SK-N-SH treated with all-trans-retinoic acid at 6 μM for 48 hours (cell line): ENCODE results near the gene KRT17.

Source experiments
- ATAC-seq: fragments of 200-7000 bp; cut with Tn5 transposase; 3 replicates; pipeline ENCODE4 v1.9.1; 2020; ENCODE audit warnings: mild to moderate bottlenecking, moderate library complexity
- ARNTL ChIP-seq: fragments of 450-650 bp; formaldehyde crosslinking; IDR thresholded peaks from 2 replicates; pipeline ENCODE4 v1.5.0; 2020; ENCODE audit warnings: low read depth, mild to moderate bottlenecking, moderate library complexity, borderline replicate concordance
- BACH2 ChIP-seq: fragments of 250-450 bp; sonication (Bioruptor Pico); IDR thresholded peaks from 2 replicates; pipeline ENCODE4 v1.9.0; 2021; ENCODE audit warnings: mild to moderate bottlenecking, borderline replicate concordance
- CREB5 ChIP-seq: fragments of 250-450 bp; sonication (Bioruptor Pico); IDR thresholded peaks from 2 replicates; pipeline ENCODE4 v1.5.1; 2020; ENCODE audit warnings: low read depth, mild to moderate bottlenecking, moderate library complexity
- CSDC2 ChIP-seq: fragments of 250-450 bp; sonication (Bioruptor Pico); IDR thresholded peaks from 2 replicates; pipeline ENCODE4 v1.5.0; 2020; ENCODE audit warnings: mild to moderate bottlenecking, moderate library complexity
- CSRNP3 ChIP-seq: fragments of 250-450 bp; sonication (Bioruptor Pico); IDR thresholded peaks from 2 replicates; pipeline ENCODE4 v1.5.1; 2021; ENCODE audit warnings: mild to moderate bottlenecking, moderate library complexity
- ESRRG ChIP-seq: fragments of 250-450 bp; sonication (Bioruptor Pico); IDR thresholded peaks from 2 replicates; pipeline ENCODE4 v1.6.1; 2021; ENCODE audit warnings: mild to moderate bottlenecking
- GLIS3 ChIP-seq: fragments of 250-450 bp; sonication (Bioruptor Pico); IDR thresholded peaks from 2 replicates; pipeline ENCODE4 v1.5.0; 2020; ENCODE audit warnings: mild to moderate bottlenecking, moderate library complexity
- ISL1 ChIP-seq: fragments of 250-450 bp; sonication (Bioruptor Pico); IDR thresholded peaks from 2 replicates; pipeline ENCODE4 v2.1.2; 2022; ENCODE audit warnings: mild to moderate bottlenecking, moderate library complexity
- OSR1 ChIP-seq: fragments of 250-450 bp; sonication (Bioruptor Pico); IDR thresholded peaks from 2 replicates; pipeline ENCODE4 v1.8.0; 2022; ENCODE audit warnings: moderate library complexity, mild to moderate bottlenecking, inconsistent platforms
- PATZ1 ChIP-seq: fragments of 250-450 bp; sonication (Bioruptor Pico); IDR thresholded peaks from 2 replicates; pipeline ENCODE4 v1.8.0; 2020; ENCODE audit warnings: mild to moderate bottlenecking, moderate library complexity, borderline replicate concordance
- POU6F1 ChIP-seq: fragments of 250-450 bp; sonication (Bioruptor Pico); IDR thresholded peaks from 2 replicates; pipeline ENCODE4 v1.8.0; 2021; ENCODE audit warnings: low read depth, mild to moderate bottlenecking, moderate library complexity, borderline replicate concordance
- PPARA ChIP-seq: fragments of 250-450 bp; sonication (Bioruptor Pico); IDR thresholded peaks from 2 replicates; pipeline ENCODE4 v1.5.0; 2020; ENCODE audit warnings: mild to moderate bottlenecking, borderline replicate concordance
- RARB ChIP-seq: fragments of 250-450 bp; sonication (Bioruptor Pico); IDR thresholded peaks from 2 replicates; pipeline ENCODE4 v1.8.0; 2021; ENCODE audit warnings: mild to moderate bottlenecking, moderate library complexity
- SNAI2 ChIP-seq: fragments of 250-450 bp; sonication (Bioruptor Pico); IDR thresholded peaks from 2 replicates; pipeline ENCODE4 v1.5.0; 2020; ENCODE audit warnings: mild to moderate bottlenecking, moderate library complexity
- TCF4 ChIP-seq: fragments of 250-450 bp; sonication (Bioruptor Pico); IDR thresholded peaks from 2 replicates; pipeline ENCODE4 v1.8.0; 2021; ENCODE audit warnings: mild to moderate bottlenecking, moderate library complexity, borderline replicate concordance
- TSHZ2 ChIP-seq: fragments of 250-450 bp; sonication (Bioruptor Pico); IDR thresholded peaks from 2 replicates; pipeline ENCODE4 v1.5.0; 2020; ENCODE audit warnings: mild to moderate bottlenecking, moderate library complexity
- ZC3H10 ChIP-seq: fragments of 250-450 bp; sonication (Bioruptor Pico); IDR thresholded peaks from 2 replicates; pipeline ENCODE4 v1.5.1; 2021; ENCODE audit warnings: mild to moderate bottlenecking, moderate library complexity
- ZFP3 ChIP-seq: fragments of 250-450 bp; sonication (Bioruptor Pico); IDR thresholded peaks from 2 replicates; pipeline ENCODE4 v1.5.0; 2020; ENCODE audit warnings: mild to moderate bottlenecking, moderate library complexity
- ZFP30 ChIP-seq: fragments of 450-650 bp; formaldehyde crosslinking; IDR thresholded peaks from 2 replicates; pipeline ENCODE4 v1.5.0; 2022; ENCODE audit warnings: mild to moderate bottlenecking, moderate library complexity
- ZNF565 ChIP-seq: fragments of 450-650 bp; formaldehyde crosslinking; conservative IDR thresholded peaks from 2 replicates; pipeline ENCODE4 v1.5.0; 2020; ENCODE audit warnings: low read depth, mild to moderate bottlenecking, moderate library complexity
- ZNF70 ChIP-seq: fragments of 450-650 bp; formaldehyde crosslinking; IDR thresholded peaks from 2 replicates; pipeline ENCODE4 v1.5.0; 2020; ENCODE audit warnings: mild to moderate bottlenecking, moderate library complexity
- ZNF8 ChIP-seq: fragments of 450-650 bp; formaldehyde crosslinking; IDR thresholded peaks from 2 replicates; pipeline ENCODE4 v1.5.0; 2020; ENCODE audit warnings: mild to moderate bottlenecking, moderate library complexity

The KRT17 gene

GRCh38 chr17:41636652-41637051 is 12.3 kb upstream of the KRT17 start:
- TF ChIP-seq GLIS3, result no peak
- no peak for TF ChIP-seq ZNF70 (CRISPR knock-in tag)
- no peak for TF ChIP-seq ZFP30 (CRISPR knock-in tag)
- no peak for TF ChIP-seq ZC3H10 (CRISPR knock-in tag)
- TF ChIP-seq ZNF565 (CRISPR knock-in tag), result no peak
- TF ChIP-seq OSR1 (CRISPR knock-in tag), result no peak
- no peak for TF ChIP-seq RARB (CRISPR knock-in tag)
- no peak for TF ChIP-seq TCF4 (CRISPR knock-in tag)
- no peak for TF ChIP-seq CREB5 (CRISPR knock-in tag)
- TF ChIP-seq TSHZ2, result no peak
- TF ChIP-seq CSDC2 (CRISPR knock-in tag), result no peak
- no peak for TF ChIP-seq ESRRG (CRISPR knock-in tag)
- TF ChIP-seq ARNTL (CRISPR knock-in tag), result no peak
- no peak for TF ChIP-seq POU6F1 (CRISPR knock-in tag)
- no peak for TF ChIP-seq BACH2 (CRISPR knock-in tag)
- TF ChIP-seq ZFP3 (CRISPR knock-in tag), result no peak
- no peak for TF ChIP-seq SNAI2
- no peak for TF ChIP-seq ZNF8
- TF ChIP-seq PPARA (CRISPR knock-in tag), result no peak

GRCh38 chr17:41635121-41636097 is 11.0 kb upstream of the KRT17 start:
- peak; percentile 60 for ATAC-seq
- TF ChIP-seq TCF4 (CRISPR knock-in tag), result 0 out of 2 replicates have a peak, but pooled peaks have one; percentile 27
- no peak for TF ChIP-seq SNAI2
- no peak for TF ChIP-seq BACH2 (CRISPR knock-in tag)

More at GRCh38 chr17:41636652-41637051, 12.3 kb upstream of the KRT17 start:
- ATAC-seq, result no peak

- ATAC-seq, result peak; percentile 12; the same call in 2 of the 3 replicates
- TF ChIP-seq TSHZ2 (no peak), GLIS3 (no peak), ARNTL (CRISPR knock-in tag) (no peak), ISL1 (no peak), ZNF565 (CRISPR knock-in tag) (no peak), PPARA (CRISPR knock-in tag) (no peak), ESRRG (CRISPR knock-in tag) (no peak), PATZ1 (CRISPR knock-in tag) (no peak), BACH2 (CRISPR knock-in tag) (no peak), POU6F1 (CRISPR knock-in tag) (no peak), ZFP3 (CRISPR knock-in tag) (no peak), CSRNP3 (CRISPR knock-in tag) (no peak), TCF4 (CRISPR knock-in tag) (no peak), ZFP30 (CRISPR knock-in tag) (no peak)
These were observed 10.3 kb upstream of the KRT17 start for GRCh38 chr17:41634639-41635038.
